CD4-positive, CD25-positive, alpha-beta regulatory T cell (primary cell): Measurements from ENCODE around the gene STK40. TPM values are rescaled to one million over a fixed set of nuclear protein-coding genes. Genes with fewer than 3 reads are reported as not detected.

ENCODE experiments used
- ATAC-seq, 2 donors: fragments of 150-1000 bp; cut with Tn5 transposase; one replicate each; pipeline ENCODE4 v1.10.0; 2021; ENCODE audit warnings: low read depth in 2 of 2, moderate number of reproducible peaks in 2 of 2, moderate library complexity in 1 of 2
- DNase-seq, 3 donors: peaks; one replicate each; pipeline versions ENCODE4 v3.0.0 to v3.0.0-alpha.2; 2012 to 2022; ENCODE audit warnings: mixed read lengths in 1 of 3
- H3K27ac ChIP-seq: one replicate; pipeline ENCODE4 v1.7.0; 2013; ENCODE audit warnings: mild to moderate bottlenecking, low read length; ENCODE audit not compliant: insufficient read depth, poor library complexity, severe bottlenecking
- H3K27me3 ChIP-seq: one replicate; pipeline ENCODE4 v1.7.0; 2013; ENCODE audit warnings: low read length; ENCODE audit not compliant: control insufficient read depth, insufficient read depth
- H3K36me3 ChIP-seq: one replicate; pipeline ENCODE4 v1.7.0; 2013; ENCODE audit warnings: mild to moderate bottlenecking, low read length, moderate library complexity; ENCODE audit not compliant: control insufficient read depth, insufficient read depth
- H3K4me1 ChIP-seq: 2 replicates; pipeline ENCODE4 v1.7.0; 2013; ENCODE audit warnings: mild to moderate bottlenecking, low read length; ENCODE audit not compliant: insufficient read depth, control insufficient read depth, poor library complexity, severe bottlenecking
- H3K4me3 ChIP-seq: one replicate; pipeline ENCODE4 v1.7.0; 2013; ENCODE audit warnings: low read depth, mild to moderate bottlenecking, low read length, moderate library complexity
- H3K9me3 ChIP-seq, 2 experiments: 1 replicate in 1 of 2; 2 replicates in 1 of 2; pipeline ENCODE4 v1.7.0; 2013; ENCODE audit warnings: low read length in 2 of 2, mild to moderate bottlenecking in 1 of 2, moderate library complexity in 1 of 2; ENCODE audit not compliant: control insufficient read depth in 2 of 2
- H3K27ac Mint-ChIP-seq, 3 donors: one replicate each; pipeline ENCODE4 v1.8.0; 2020 to 2022; ENCODE audit warnings: mild to moderate bottlenecking in 3 of 3, mixed read lengths in 3 of 3, moderate library complexity in 2 of 3
- H3K27me3 Mint-ChIP-seq: one replicate; pipeline ENCODE4 v1.8.0; 2022; ENCODE audit warnings: mild to moderate bottlenecking, mixed read lengths
- H3K36me3 Mint-ChIP-seq: one replicate; pipeline ENCODE4 v1.8.0; 2020; ENCODE audit warnings: mixed read lengths
- H3K4me1 Mint-ChIP-seq, 4 donors: one replicate each; pipeline ENCODE4 v1.8.0; 2020 to 2022; ENCODE audit warnings: mixed read lengths in 4 of 4, mild to moderate bottlenecking in 1 of 4
- H3K4me3 Mint-ChIP-seq, 4 donors: one replicate each; pipeline ENCODE4 v1.8.0; 2020 to 2022; ENCODE audit warnings: mild to moderate bottlenecking in 4 of 4, mixed read lengths in 4 of 4, moderate library complexity in 3 of 4
- H3K9me3 Mint-ChIP-seq, 7 donors: one replicate each; pipeline ENCODE4 v1.8.0; 2020 to 2022; ENCODE audit warnings: mixed read lengths in 7 of 7, mild to moderate bottlenecking in 3 of 7, moderate library complexity in 2 of 7
- polyA plus RNA-seq, 4 donors: library from polyadenylated mRNA; unstranded; fragments of 300-500 nt; fragmentation: Illumina TruSeq; gene quantifications; one replicate each; pipeline ENCODE4 v1.2.3, GENCODE V29; 2021
- total RNA-seq: library from RNA; stranded (reverse); gene quantifications from one replicate; pipeline ENCODE4 v1.2.3, GENCODE V29; 2022

Gene STK40
- total and polyA plus RNA-seq, 5 donors from 2014 or later = 27.1 to 36.4 (median 30.1) TPM

- peak overlapping the region; percentile 77 to 93 (median 82) for H3K4me3 Mint-ChIP-seq
- H3K27me3 ChIP-seq = no peaks in the 10 kb centered on the region
- H3K27me3 Mint-ChIP-seq = peaks cover 4% of the 10 kb centered on the region
- no peak overlapping the region for H3K27ac ChIP-seq
- H3K36me3 ChIP-seq = no peaks in the 10 kb centered on the region
- H3K4me3 ChIP-seq = no peak overlapping the region
- no peaks in the 10 kb centered on the region for H3K9me3 Mint-ChIP-seq
- DNase-seq (no peak), ATAC-seq (no peak)
- H3K4me1 Mint-ChIP-seq = peaks cover 0 to 27% (median 15%) of the 10 kb centered on the region in 4 donors
- peaks cover 33% of the 10 kb centered on the region for H3K4me1 ChIP-seq
- H3K36me3 Mint-ChIP-seq = no peaks in the 10 kb centered on the region
- H3K27ac Mint-ChIP-seq = peak overlapping the region in 2 of 3 donors; percentile 66 to 69
- H3K9me3 ChIP-seq = no peaks in the 10 kb centered on the region
These were observed 65.4 kb downstream of the STK40 start for GRCh38 chr1:36320291-36320761.

- no peak for ATAC-seq
- no peak for DNase-seq
- H3K4me1 ChIP-seq = peaks cover 14% of the 10 kb centered on the region
- Mint-ChIP-seq H3K4me3 (peak overlapping the region in 2 of 4 donors; percentile 29 to 50), H3K36me3 (no peaks in the 10 kb centered on the region), H3K9me3 (no peaks in the 10 kb centered on the region), H3K27me3 (no peaks in the 10 kb centered on the region), H3K4me1 (peaks cover 0 to 17% (median 7%) of the 10 kb centered on the region in 4 donors), H3K27ac (no peak overlapping the region)
- H3K9me3 ChIP-seq = no peaks in the 10 kb centered on the region
- H3K27ac ChIP-seq = no peak overlapping the region
- H3K4me3 ChIP-seq = no peak overlapping the region
- no peaks in the 10 kb centered on the region for H3K27me3 ChIP-seq
- no peaks in the 10 kb centered on the region for H3K36me3 ChIP-seq
These were observed 76.3 kb downstream of the STK40 start for GRCh38 chr1:36309397-36309796.

GRCh38 chr1:36307601-36308330 lies 78.0 kb downstream of the STK40 start:
- Mint-ChIP-seq H3K4me3 (peak overlapping the region in 3 of 4 donors; percentile 86 to 96 (median 93)), H3K27me3 (no peaks in the 10 kb centered on the region), H3K9me3 (no peaks in the 10 kb centered on the region), H3K4me1 (peaks cover 0 to 22% (median 7%) of the 10 kb centered on the region in 4 donors), H3K27ac (no peak overlapping the region), H3K36me3 (peaks cover 8% of the 10 kb centered on the region)
- no peaks in the 10 kb centered on the region for H3K9me3 ChIP-seq
- peak overlapping the region; percentile 68 for H3K4me3 ChIP-seq
- DNase-seq = no peak
- peaks cover 14% of the 10 kb centered on the region for H3K4me1 ChIP-seq
- no peak for ATAC-seq
- H3K27me3 ChIP-seq = no peaks in the 10 kb centered on the region
- peaks cover 10% of the 10 kb centered on the region for H3K36me3 ChIP-seq
- H3K27ac ChIP-seq = no peak overlapping the region

GRCh38 chr1:36306902-36307456 lies 78.7 kb downstream of the STK40 start:
- peaks cover 16% of the 10 kb centered on the region for H3K36me3 Mint-ChIP-seq
- H3K4me3 ChIP-seq = peak overlapping the region; percentile 68
- H3K9me3 Mint-ChIP-seq = no peaks in the 10 kb centered on the region
- H3K36me3 ChIP-seq = peaks cover 18% of the 10 kb centered on the region
- DNase-seq (peak; percentile 91 to 94 (median 94)), ATAC-seq (peak; percentile 98 to 99)
- H3K27me3 ChIP-seq = no peaks in the 10 kb centered on the region
- H3K27ac Mint-ChIP-seq = peak overlapping the region; percentile 43 to 94 (median 90)
- peak overlapping the region; percentile 86 to 99 (median 94) for H3K4me3 Mint-ChIP-seq
- no peaks in the 10 kb centered on the region for H3K27me3 Mint-ChIP-seq
- H3K4me1 ChIP-seq = peaks cover 14% of the 10 kb centered on the region
- H3K9me3 ChIP-seq = no peaks in the 10 kb centered on the region
- H3K27ac ChIP-seq = peak overlapping the region; percentile 80
- peaks cover 0 to 22% (median 7%) of the 10 kb centered on the region in 4 donors for H3K4me1 Mint-ChIP-seq

GRCh38 chr1:36306210-36306901 lies 79.4 kb downstream of the STK40 start, which contains the start of gene SH3D21:
Gene SH3D21 (plus strand): TSS chr1:36306368. CDS start chr1:36306421, 53 bp downstream.
- Histone ChIP-seq H3K27ac (peak within 1 kb of the TSS; percentile 80), H3K36me3 (peaks cover 24% of the 10 kb centered on the region), H3K4me3 (peak within 1 kb of the TSS; percentile 68), H3K9me3 (no peaks in the 10 kb centered on the region), H3K4me1 (peaks cover 14% of the 10 kb centered on the region), H3K27me3 (no peaks in the 10 kb centered on the region)
- Mint-ChIP-seq H3K27me3 (no peaks in the 10 kb centered on the region), H3K9me3 (no peaks in the 10 kb centered on the region), H3K27ac (peak within 1 kb of the TSS; percentile 76 to 94 (median 90)), H3K4me3 (peak within 1 kb of the TSS; percentile 86 to 99 (median 94)), H3K4me1 (peaks cover 0 to 22% (median 7%) of the 10 kb centered on the region in 4 donors), H3K36me3 (peaks cover 17% of the 10 kb centered on the region)
- DNase-seq (peak; percentile 42 to 76 (median 53)), ATAC-seq (peak; percentile 33 to 40)

- Mint-ChIP-seq H3K4me3 (peak overlapping the region; percentile 61 to 99 (median 82)), H3K27me3 (no peaks in the 10 kb centered on the region), H3K4me1 (peaks cover 0 to 22% (median 9%) of the 10 kb centered on the region in 4 donors), H3K9me3 (no peaks in the 10 kb centered on the region), H3K36me3 (peaks cover 21% of the 10 kb centered on the region), H3K27ac (peak overlapping the region in 2 of 3 donors; percentile 42 to 76)
- H3K4me1 ChIP-seq = peaks cover 14% of the 10 kb centered on the region
- H3K27ac ChIP-seq = peak overlapping the region; percentile 80
- no peak overlapping the region for H3K4me3 ChIP-seq
- no peaks in the 10 kb centered on the region for H3K27me3 ChIP-seq
- H3K9me3 ChIP-seq = no peaks in the 10 kb centered on the region
- DNase-seq (no peak), ATAC-seq (no peak)
- H3K36me3 ChIP-seq = peaks cover 29% of the 10 kb centered on the region
These were observed 79.9 kb downstream of the STK40 start for GRCh38 chr1:36305915-36306209.

- H3K4me3 Mint-ChIP-seq = peak overlapping the region; percentile 61 to 99 (median 82)
- H3K4me1 ChIP-seq = peaks cover 14% of the 10 kb centered on the region
- peaks cover 0 to 22% (median 11%) of the 10 kb centered on the region in 4 donors for H3K4me1 Mint-ChIP-seq
- H3K9me3 ChIP-seq = no peaks in the 10 kb centered on the region
- peak overlapping the region; percentile 42 to 76 (median 44) for H3K27ac Mint-ChIP-seq
- H3K36me3 Mint-ChIP-seq = peaks cover 21% of the 10 kb centered on the region
- H3K27me3 ChIP-seq = no peaks in the 10 kb centered on the region
- DNase-seq (no peak), ATAC-seq (no peak)
- H3K9me3 Mint-ChIP-seq = no peaks in the 10 kb centered on the region
- peaks cover 35% of the 10 kb centered on the region for H3K36me3 ChIP-seq
- H3K4me3 ChIP-seq = no peak overlapping the region
- H3K27ac ChIP-seq = peak overlapping the region; percentile 80
- H3K27me3 Mint-ChIP-seq = no peaks in the 10 kb centered on the region
These were observed 80.5 kb downstream of the STK40 start for GRCh38 chr1:36304970-36305914.
